Peyer's patch (tissue), 4 donors: ENCODE data around the gene TRUB1. TPM values are rescaled to one million over a fixed set of nuclear protein-coding genes. Genes with fewer than 3 reads are reported as not detected.

ENCODE experiments used
- DNase-seq, 3 donors: peaks; one replicate each; pipeline ENCODE4 v3.0.0-alpha.2; 2017 to 2019
- H3K27ac ChIP-seq, 4 donors: fragments of 200-600 bp; sonication (generic); one replicate each; pipeline ENCODE4 v1.5.1; 2016 to 2019
- H3K27me3 ChIP-seq, 2 donors: fragments of 200-600 bp; sonication (generic); one replicate each; pipeline ENCODE4 v1.5.1; 2019
- H3K36me3 ChIP-seq, 3 donors: fragments of 200-600 bp; sonication (generic); one replicate each; pipeline ENCODE4 v1.5.1; 2016 to 2019
- H3K4me1 ChIP-seq, 4 donors: fragments of 200-600 bp; sonication (generic); one replicate each; pipeline ENCODE4 v1.5.1; 2016 to 2019
- H3K4me3 ChIP-seq, 4 donors: fragments of 200-600 bp; sonication (generic); 1 replicate in 3 of 4; 2 replicates in 1 of 4; pipeline ENCODE4 v1.5.1; 2016 to 2019; ENCODE audit warnings: mild to moderate bottlenecking in 1 of 4
- H3K9me3 ChIP-seq, 4 donors: fragments of 200-600 bp; sonication (generic); one replicate each; pipeline ENCODE4 v1.5.1; 2016 to 2019; ENCODE audit warnings: mild to moderate bottlenecking in 1 of 4
- CTCF ChIP-seq, 6 experiments: fragments of 450-650 bp in 4 of 6; fragments of 200-600 bp in 2 of 6; sonication (generic) in 1 of 6; IDR thresholded peaks; one replicate each; pipeline ENCODE4 v1.5.1; 2017 to 2019; ENCODE audit warnings: antibody characterized with exemption in 6 of 6, mild to moderate bottlenecking in 3 of 6, moderate library complexity in 1 of 6
- POLR2A ChIP-seq, 2 donors: fragments of 450-650 bp; IDR thresholded peaks; one replicate each; pipeline ENCODE4 v1.5.1; 2017; ENCODE audit warnings: antibody characterized with exemption in 2 of 2, mild to moderate bottlenecking in 2 of 2, moderate library complexity in 2 of 2
- total RNA-seq, 4 donors: library from RNA; depleted of rRNA; stranded (reverse); fragments of >200 nt; gene quantifications; one replicate each; pipeline ENCODE4 v1.1.0, GENCODE V29; 2016

The TRUB1 gene
- total RNA-seq, 4 donors from 2014 or later: 9.9 to 19.3 (median 14.0) TPM

DNA sequence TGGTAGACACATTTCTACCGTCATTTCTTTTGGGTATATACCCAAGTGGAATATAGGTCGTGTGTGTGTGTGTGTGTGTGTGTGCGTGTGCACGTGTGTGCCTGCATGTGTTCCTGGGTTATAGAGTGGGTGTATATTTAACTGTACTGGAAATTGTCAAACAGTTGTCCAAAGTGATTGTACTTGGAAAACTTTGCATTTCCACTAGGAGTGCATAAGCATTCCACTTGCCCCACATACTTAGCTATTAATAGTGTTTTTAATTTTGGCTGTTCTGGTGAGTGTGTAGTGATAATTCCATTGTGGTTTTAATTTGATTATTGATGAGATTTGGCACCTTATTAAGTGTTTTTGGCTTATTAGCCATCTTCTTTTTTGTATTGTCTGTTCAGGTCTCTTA, 25.9 kb downstream of the TRUB1 start:
- H3K27me3 ChIP-seq: no peaks in the 10 kb centered on the region
- H3K4me1 ChIP-seq: no peaks in the 10 kb centered on the region
- H3K36me3 ChIP-seq: no peaks in the 10 kb centered on the region
- no peak for DNase-seq
- H3K4me3 ChIP-seq: no peak overlapping the region
- H3K9me3 ChIP-seq: no peaks in the 10 kb centered on the region
- H3K27ac ChIP-seq: no peak overlapping the region
- no peak for TF ChIP-seq CTCF (IDR thresholded peaks at IDR 0.05)
- no peak for TF ChIP-seq POLR2A (IDR thresholded peaks at IDR 0.05)

- no peak overlapping the region for H3K4me3 ChIP-seq
- H3K36me3 ChIP-seq: peaks cover 0 to 5% (median 0%) of the 10 kb centered on the region in 3 donors
- H3K4me1 ChIP-seq: no peaks in the 10 kb centered on the region
- TF ChIP-seq CTCF (IDR thresholded peaks at IDR 0.05) (no peak), POLR2A (IDR thresholded peaks at IDR 0.05) (no peak)
- no peak overlapping the region for H3K27ac ChIP-seq
- no peaks in the 10 kb centered on the region for H3K27me3 ChIP-seq
- no peaks in the 10 kb centered on the region for H3K9me3 ChIP-seq
- DNase-seq: no peak
Measured at GRCh38 chr10:114967071-114967470, 29.1 kb downstream of the TRUB1 start.

- no peak overlapping the region for H3K27ac ChIP-seq
- no peak for DNase-seq
- TF ChIP-seq POLR2A (IDR thresholded peaks at IDR 0.05) (no peak), CTCF (IDR thresholded peaks at IDR 0.05) (no peak)
- H3K4me1 ChIP-seq: no peaks in the 10 kb centered on the region
- no peaks in the 10 kb centered on the region for H3K9me3 ChIP-seq
- no peak overlapping the region for H3K4me3 ChIP-seq
- no peaks in the 10 kb centered on the region for H3K27me3 ChIP-seq
- H3K36me3 ChIP-seq: peaks cover 0 to 5% (median 0%) of the 10 kb centered on the region in 3 donors
Measured at GRCh38 chr10:114970515-114970914, 32.5 kb downstream of the TRUB1 start.

- H3K4me1 ChIP-seq: no peaks in the 10 kb centered on the region
- H3K36me3 ChIP-seq: peaks cover 0 to 5% (median 0%) of the 10 kb centered on the region in 3 donors
- TF ChIP-seq POLR2A (IDR thresholded peaks at IDR 0.05) (no peak), CTCF (IDR thresholded peaks at IDR 0.05) (no peak)
- no peak overlapping the region for H3K4me3 ChIP-seq
- no peak for DNase-seq
- H3K27me3 ChIP-seq: no peaks in the 10 kb centered on the region
- H3K27ac ChIP-seq: no peak overlapping the region
- H3K9me3 ChIP-seq: no peaks in the 10 kb centered on the region
Measured at GRCh38 chr10:114973306-114973705, 35.3 kb downstream of the TRUB1 start.

GRCh38 chr10:114973997-114974396, 36.0 kb downstream of the TRUB1 start:
- Histone ChIP-seq H3K27me3 (no peaks in the 10 kb centered on the region), H3K4me1 (no peaks in the 10 kb centered on the region), H3K4me3 (no peak overlapping the region), H3K36me3 (peaks cover 0 to 5% (median 0%) of the 10 kb centered on the region in 3 donors), H3K27ac (no peak overlapping the region), H3K9me3 (no peaks in the 10 kb centered on the region)
- no peak for DNase-seq
- TF ChIP-seq CTCF (IDR thresholded peaks at IDR 0.05): no peak
- TF ChIP-seq POLR2A (IDR thresholded peaks at IDR 0.05): no peak

DNA sequence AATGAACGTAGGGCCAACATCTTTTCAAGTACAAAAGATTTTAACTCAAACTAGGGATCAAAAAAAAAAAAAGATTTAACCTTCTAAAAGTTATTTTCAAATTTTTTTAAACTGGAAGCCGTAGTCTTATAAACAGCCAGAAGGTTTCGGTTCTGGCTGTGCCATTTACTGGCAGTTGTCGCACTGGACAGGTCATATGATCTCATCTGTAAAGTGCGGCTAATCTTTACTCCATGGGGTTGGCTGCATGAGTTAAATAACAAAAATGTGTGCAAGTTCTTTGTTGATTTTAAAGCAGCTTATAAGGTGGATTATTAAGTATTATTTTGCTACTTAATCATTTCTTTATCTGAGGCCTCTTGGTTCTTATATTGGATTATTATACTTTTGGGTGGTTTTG, 36.6 kb downstream of the TRUB1 start:
- TF ChIP-seq CTCF (IDR thresholded peaks at IDR 0.05) (no peak), POLR2A (IDR thresholded peaks at IDR 0.05) (no peak)
- DNase-seq: no peak
- no peak overlapping the region for H3K27ac ChIP-seq
- H3K36me3 ChIP-seq: peaks cover 0 to 5% (median 0%) of the 10 kb centered on the region in 3 donors
- H3K9me3 ChIP-seq: no peaks in the 10 kb centered on the region
- H3K4me3 ChIP-seq: no peak overlapping the region
- no peaks in the 10 kb centered on the region for H3K27me3 ChIP-seq
- no peaks in the 10 kb centered on the region for H3K4me1 ChIP-seq
